Measurements from ENCODE around the gene LCN10. TPM values are rescaled to one million over a fixed set of nuclear protein-coding genes. Genes with fewer than 3 reads are reported as not detected.
A peak's percentile ranks its signal among the peaks of the same experiment; 100 is the strongest.

LCN10 gene
- total RNA-seq, 4 donors from 2014 or later: 7.0 to 12.6 (median 9.8) TPM

GRCh38 chr9:136751244-136751643 is 8.5 kb upstream of the LCN10 start:
- peaks cover 0 to 41% (median 0%) of the 10 kb centered on the region in 4 donors for H3K27me3 ChIP-seq
- TF ChIP-seq CTCF (IDR thresholded peaks at IDR 0.05) (no peak), POLR2A (IDR thresholded peaks at IDR 0.05; ENCODE audit: low read depth) (no peak), POLR2AphosphoS5 (IDR thresholded peaks at IDR 0.05) (no peak), EP300 (IDR thresholded peaks at IDR 0.05) (no peak)
- H3K27ac ChIP-seq (replicated peaks in 1 of 4): no peak overlapping the region
- peaks cover 5 to 19% (median 10%) of the 10 kb centered on the region in 4 donors for H3K4me1 ChIP-seq
- intact Hi-C loops (cut with DNase I): no loop called here
- no peak for DNase-seq (ENCODE audit: extremely low spot score)
- 100% methylated on average over 1 of the region's 1 CpG for WGBS
- no peak overlapping the region for H3K4me3 ChIP-seq
- H3K36me3 ChIP-seq: no peaks in the 10 kb centered on the region
- peaks cover 0 to 17% (median 4%) of the 10 kb centered on the region in 4 donors for H3K9me3 ChIP-seq

- Histone ChIP-seq H3K4me3 (no peak overlapping the region), H3K27me3 (peaks cover 0 to 41% (median 0%) of the 10 kb centered on the region in 4 donors), H3K9me3 (peaks cover 0 to 12% (median under 1%) of the 10 kb centered on the region in 4 donors), H3K27ac (replicated peaks in 1 of 4) (no peak overlapping the region), H3K4me1 (peaks cover 5 to 19% (median 10%) of the 10 kb centered on the region in 4 donors), H3K36me3 (no peaks in the 10 kb centered on the region)
- intact Hi-C loops (cut with DNase I): no loop called here
- no peak for TF ChIP-seq EP300 (IDR thresholded peaks at IDR 0.05)
- DNase-seq (ENCODE audit: extremely low spot score): no peak
- WGBS: 61% methylated on average over 2 of the region's 2 CpGs
These were observed 7.8 kb upstream of the LCN10 start for GRCh38 chr9:136750526-136750925.

- H3K36me3 ChIP-seq: peaks cover 0 to 3% (median 0%) of the 10 kb centered on the region in 4 donors
- H3K27ac ChIP-seq (replicated peaks in 1 of 4): peak overlapping the region; percentile 5 to 31 (median 22)
- intact Hi-C loops (cut with DNase I): no loop called here
- WGBS: 75% methylated on average over 21 of the region's 21 CpGs
- no peak overlapping the region for H3K4me3 ChIP-seq
- DNase-seq (ENCODE audit: extremely low spot score): no peak
- peaks cover 0 to 12% (median 0%) of the 10 kb centered on the region in 4 donors for H3K9me3 ChIP-seq
- peaks cover 0 to 41% (median 0%) of the 10 kb centered on the region in 4 donors for H3K27me3 ChIP-seq
- TF ChIP-seq EP300 (IDR thresholded peaks at IDR 0.05) (no peak), POLR2AphosphoS5 (IDR thresholded peaks at IDR 0.05) (no peak), CTCF (IDR thresholded peaks at IDR 0.05) (no peak), POLR2A (IDR thresholded peaks at IDR 0.05; ENCODE audit: low read depth) (no peak)
- H3K4me1 ChIP-seq: peaks cover 5 to 19% (median 10%) of the 10 kb centered on the region in 4 donors
These were observed 6.2 kb upstream of the LCN10 start for GRCh38 chr9:136748666-136749611.

GRCh38 chr9:136748201-136748600 is 5.5 kb upstream of the LCN10 start, which contains the start of gene LCN6:
Gene LCN6 (minus strand): TSS chr9:136748525. CDS start chr9:136748483, 42 bp downstream.
- TF ChIP-seq POLR2AphosphoS5 (IDR thresholded peaks at IDR 0.05) (no peak), CTCF (IDR thresholded peaks at IDR 0.05) (no peak), POLR2A (IDR thresholded peaks at IDR 0.05; ENCODE audit: low read depth) (no peak), EP300 (IDR thresholded peaks at IDR 0.05) (no peak)
- Histone ChIP-seq H3K27me3 (peaks cover 0 to 46% (median 4%) of the 10 kb centered on the region in 4 donors), H3K36me3 (peaks cover 0 to 10% (median 0%) of the 10 kb centered on the region in 4 donors), H3K9me3 (peaks cover 0 to 12% (median 0%) of the 10 kb centered on the region in 4 donors), H3K4me3 (no peak within 1 kb of the TSS), H3K4me1 (peaks cover 6 to 19% (median 13%) of the 10 kb centered on the region in 4 donors), H3K27ac (replicated peaks in 1 of 4) (peak within 1 kb of the TSS; percentile 5 to 31 (median 22))
- no peak for DNase-seq (ENCODE audit: extremely low spot score)
- intact Hi-C loops (cut with DNase I): no loop called here
- 77% methylated on average over 7 of the region's 8 CpGs for WGBS

All from esophagus muscularis mucosa (tissue), 4 donors.